ENCODE data around the gene KDM7A.
A peak's percentile ranks its signal among the peaks of the same experiment; 100 is the strongest.
"Not testable (repeated sequence)": the region's sequence is repeated elsewhere in the genome, so short reads cannot be mapped to it uniquely, and the experiment has no call there.

KDM7A gene

GRCh38 chr7:140202942-140203341 is 26.2 kb upstream of the KDM7A start:
- not testable (repeated sequence) for DNase-seq (ENCODE audit: low read depth)

GRCh38 chr7:140201393-140201792 is 24.6 kb upstream of the KDM7A start:
- DNase-seq (ENCODE audit: low read depth): no peak

DNA sequence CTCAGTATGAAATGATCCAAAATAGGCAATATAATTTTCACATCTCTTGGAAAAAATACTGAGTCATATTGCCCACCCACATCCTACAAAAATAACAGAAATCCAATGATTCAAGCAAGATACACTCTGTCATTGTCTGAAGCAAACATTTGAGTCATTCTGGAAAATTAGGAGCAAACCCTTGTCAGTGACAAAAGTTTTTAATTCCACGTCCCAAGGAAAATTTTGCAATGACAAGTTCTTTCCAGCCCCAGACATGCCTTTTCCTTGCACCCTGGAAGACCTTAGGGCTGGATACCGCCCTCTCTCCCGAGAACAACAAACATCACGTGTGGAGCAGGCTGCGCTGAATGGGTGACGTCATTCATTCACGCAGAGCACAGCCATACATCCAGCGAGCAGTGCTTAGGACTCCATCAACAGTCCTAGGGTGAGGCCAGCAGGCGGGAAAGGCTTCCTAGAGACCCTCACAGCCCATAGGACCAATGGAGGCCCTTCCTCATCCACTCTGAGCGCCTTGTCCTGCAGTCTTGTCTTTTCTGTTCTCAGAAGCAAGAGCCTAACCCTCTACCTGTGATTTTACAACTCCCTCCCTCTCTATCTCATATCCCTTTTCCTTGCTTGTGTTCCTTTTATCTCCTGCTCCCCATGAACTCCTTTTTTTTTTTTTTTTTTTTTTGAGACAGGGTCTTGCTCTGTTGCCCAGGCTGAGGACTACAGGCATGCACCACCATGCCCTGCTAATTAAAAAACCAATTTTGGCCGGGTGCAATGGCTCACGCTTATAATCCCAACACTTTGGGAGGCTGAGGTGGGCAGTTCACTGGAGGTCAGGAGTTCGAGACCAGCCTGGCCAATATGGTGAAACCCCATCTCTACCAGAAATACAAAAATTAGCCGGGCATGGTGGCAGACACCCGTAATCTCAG is 23.5 kb upstream of the KDM7A start:
- DNase-seq (ENCODE audit: low read depth): no peak

GRCh38 chr7:140197938-140198337 is 21.2 kb upstream of the KDM7A start:
- no peak for DNase-seq (ENCODE audit: low read depth)

DNA sequence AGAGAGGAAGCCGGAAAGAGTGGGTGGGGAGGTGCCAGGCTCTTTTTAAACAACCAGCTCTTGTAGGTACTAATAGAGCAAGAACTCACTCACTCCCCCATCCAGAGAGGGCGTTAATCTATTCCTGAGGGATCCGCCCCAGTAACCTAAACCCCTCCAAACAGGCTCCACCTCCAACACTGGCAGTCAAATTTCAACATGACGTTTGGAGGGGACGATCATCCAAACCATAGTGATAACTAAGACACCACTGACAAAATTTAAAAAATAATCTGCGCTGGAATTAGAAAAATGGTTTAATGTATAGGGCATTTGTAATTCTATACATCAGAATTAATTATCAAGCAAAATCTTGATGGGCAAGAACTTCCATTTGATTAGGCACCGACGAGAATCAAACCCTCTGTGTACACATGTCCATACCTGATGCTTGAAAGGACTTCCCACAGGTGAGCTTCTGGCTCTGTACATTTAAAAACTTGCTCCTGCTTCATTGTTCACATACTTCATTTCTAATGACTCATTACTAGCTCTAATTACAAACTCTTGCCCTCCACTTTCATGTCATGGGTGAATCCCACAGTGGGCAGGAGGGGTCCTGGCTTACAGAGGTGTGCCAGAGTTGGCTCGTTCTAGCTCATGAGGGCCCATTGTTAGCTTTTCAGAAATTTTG is 20.6 kb upstream of the KDM7A start:
- no peak for DNase-seq (ENCODE audit: low read depth)

GRCh38 chr7:140196361-140197217 is 19.8 kb upstream of the KDM7A start:
- DNase-seq (ENCODE audit: low read depth): no peak

DNA sequence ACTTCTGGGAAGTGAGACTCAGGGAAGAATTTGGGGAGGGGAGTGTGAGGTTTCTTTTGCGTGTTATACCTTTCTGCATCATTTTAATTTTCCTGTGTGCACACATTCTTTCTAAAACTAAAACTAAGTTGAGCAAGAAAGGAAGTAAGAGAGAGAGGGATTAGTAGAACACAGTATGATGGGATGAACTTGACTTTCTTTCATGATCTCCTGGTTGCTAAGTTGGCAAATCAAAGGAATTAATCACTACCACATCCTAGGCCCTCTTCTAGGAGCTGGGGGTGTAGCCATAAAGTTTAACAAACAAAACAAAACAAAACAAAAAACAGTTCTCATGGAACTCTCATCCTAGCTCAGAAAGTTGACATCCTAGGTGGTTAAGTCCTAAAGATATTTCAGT is 19.1 kb upstream of the KDM7A start:
- DNase-seq (ENCODE audit: low read depth): no peak

- DNase-seq (ENCODE audit: low read depth): no peak
Observed at GRCh38 chr7:140192620-140193019, 15.8 kb upstream of the KDM7A start.

- no peak for DNase-seq (ENCODE audit: low read depth)
Observed at GRCh38 chr7:140192176-140192575, 15.4 kb upstream of the KDM7A start.

DNA sequence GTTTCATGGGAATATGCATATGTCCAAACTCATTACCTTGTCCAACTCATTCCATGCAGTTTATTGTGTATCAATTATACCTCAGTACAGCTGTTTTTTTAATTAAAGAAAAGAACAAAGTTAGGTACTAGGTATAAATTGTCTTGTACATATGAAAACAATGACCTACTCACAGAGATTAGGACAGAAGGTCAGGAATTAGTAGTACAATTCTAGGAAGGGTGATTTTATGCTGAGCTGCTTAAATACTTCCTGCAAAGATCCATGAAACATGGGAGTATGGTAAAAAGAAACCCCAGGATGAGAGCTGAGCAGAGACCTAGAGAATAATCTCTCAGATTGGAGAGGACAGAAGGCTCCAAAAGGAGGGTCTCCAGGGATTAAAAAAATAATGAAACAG is 13.8 kb upstream of the KDM7A start:
- no peak for DNase-seq (ENCODE audit: low read depth)

- no peak for DNase-seq (ENCODE audit: low read depth)
Observed at GRCh38 chr7:140189917-140190316, 13.1 kb upstream of the KDM7A start.

DNA sequence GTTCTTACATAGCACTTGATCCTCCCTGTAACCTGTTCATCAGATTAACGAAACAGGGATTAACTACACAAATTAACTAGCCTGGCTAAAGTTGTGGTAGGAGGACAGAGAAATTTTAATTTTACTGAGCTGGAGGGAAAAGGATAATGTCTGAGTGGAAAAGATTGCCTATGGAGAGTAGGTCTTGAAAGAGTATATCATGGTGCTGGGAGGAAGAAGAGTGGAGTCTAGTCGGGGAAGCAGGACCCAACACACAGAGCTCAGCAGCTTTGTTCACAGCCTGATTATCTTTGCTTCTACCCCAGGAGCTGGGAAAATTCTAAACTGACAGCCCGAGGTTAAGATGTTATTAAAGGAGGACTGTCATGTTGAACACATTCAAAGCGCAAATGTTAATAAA is 6.1 kb upstream of the KDM7A start:
- no peak for DNase-seq (ENCODE audit: low read depth)

- DNase-seq (ENCODE audit: low read depth): no peak
Observed at GRCh38 chr7:140179339-140179738, 2.6 kb upstream of the KDM7A start.

- no peak for DNase-seq (ENCODE audit: low read depth)
Observed at GRCh38 chr7:140176122-140176701, 571 bp downstream of the KDM7A start.

- DNase-seq (ENCODE audit: low read depth): peak; percentile 86
Observed at GRCh38 chr7:140175221-140176121, 1.3 kb downstream of the KDM7A start.

- DNase-seq (ENCODE audit: low read depth): no peak
Observed at GRCh38 chr7:140174217-140174616, 2.6 kb downstream of the KDM7A start.

DNA sequence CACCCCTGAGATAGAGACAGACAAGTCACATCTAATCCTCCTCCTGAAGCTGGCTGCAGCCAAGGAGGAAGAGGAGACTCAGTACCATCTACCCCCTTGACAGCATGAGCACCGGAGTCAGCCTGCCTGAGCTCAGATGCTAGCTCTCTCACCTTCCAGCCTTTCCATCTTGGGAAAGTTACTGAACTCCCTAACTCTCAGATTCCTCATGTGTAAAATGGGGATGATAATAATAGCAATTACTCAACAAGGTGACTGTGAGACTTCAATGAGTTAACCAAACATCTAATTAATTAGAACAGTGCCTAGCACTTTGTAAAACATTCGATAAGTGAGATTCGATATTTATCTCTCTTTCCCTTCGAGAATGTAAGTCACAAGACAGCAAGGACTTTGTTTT is 6.4 kb downstream of the KDM7A start:
- no peak for DNase-seq (ENCODE audit: low read depth)

- DNase-seq (ENCODE audit: low read depth): no peak
Observed at GRCh38 chr7:140168816-140169215, 8.0 kb downstream of the KDM7A start.

DNA sequence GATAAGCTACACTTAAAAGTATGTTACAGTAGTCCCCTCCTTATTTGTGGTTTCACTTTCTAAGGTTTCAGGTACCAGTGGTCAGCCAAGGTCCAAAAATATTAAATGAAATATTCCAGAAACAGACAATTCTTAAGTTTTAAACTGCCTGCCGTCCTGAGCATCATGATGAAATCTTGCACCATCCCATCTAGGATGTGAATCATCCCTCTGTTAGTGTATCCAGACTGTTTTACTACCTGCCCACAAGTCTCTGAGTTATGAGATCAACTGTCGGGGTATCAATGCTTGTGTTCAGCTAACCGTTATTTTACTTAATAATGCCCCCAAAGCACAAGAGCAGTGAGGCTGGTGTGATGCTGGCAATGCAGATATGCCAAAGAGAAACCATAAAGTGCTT is 11.4 kb downstream of the KDM7A start:
- no peak for DNase-seq (ENCODE audit: low read depth)

DNA sequence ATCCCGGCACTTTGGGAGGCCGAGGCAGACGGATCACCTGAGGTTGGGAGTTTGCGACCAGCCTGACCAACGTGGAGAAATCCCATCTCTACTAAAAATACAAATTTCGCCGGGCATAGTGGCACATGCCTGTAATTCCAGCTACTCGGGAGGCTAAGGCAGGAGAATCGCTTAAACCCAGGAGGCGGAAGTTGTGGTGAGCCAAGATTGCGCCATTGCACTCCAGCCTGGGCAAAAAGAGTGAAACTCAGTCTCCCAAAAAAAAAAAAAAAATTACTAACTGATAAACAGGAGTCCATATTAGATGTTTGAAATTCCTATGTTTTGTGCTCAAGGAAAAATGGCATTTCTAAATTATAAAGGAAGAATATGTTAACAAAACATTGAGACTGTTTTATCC is 14.7 kb downstream of the KDM7A start:
- not testable (repeated sequence) for DNase-seq (ENCODE audit: low read depth)

- no peak for DNase-seq (ENCODE audit: low read depth)
Observed at GRCh38 chr7:140161047-140161446, 15.7 kb downstream of the KDM7A start.
